ENCODE results near the gene PRKCG. TPM values are rescaled to one million over a fixed set of nuclear protein-coding genes. Genes with fewer than 3 reads are reported as not detected.
A peak's percentile ranks its signal among the peaks of the same experiment; 100 is the strongest.

PRKCG gene
- total RNA-seq, 6 experiments from 2014 or later, result 0.23 to 0.28 TPM; not detected in 4

- Mint-ChIP-seq H3K4me3 (no peak overlapping the region), H3K4me1 (ENCODE audit: low read depth) (no peaks in the 10 kb centered on the region), H3K9me3 (no peaks in the 10 kb centered on the region), H3K36me3 (ENCODE audit: low read depth) (no peaks in the 10 kb centered on the region), H3K27me3 (ENCODE audit: insufficient read depth) (peaks cover 20% of the 10 kb centered on the region), H3K27ac (no peak overlapping the region)
- TF ChIP-seq CTCF (IDR thresholded peaks at IDR 0.05), result no peak
- DNase-seq, result no peak
These were observed 33.0 kb downstream of the PRKCG start for GRCh38 chr19:53915000-53915399.

GRCh38 chr19:53916004-53916403 is 34.0 kb downstream of the PRKCG start:
- Mint-ChIP-seq H3K4me3 (no peak overlapping the region), H3K27ac (no peak overlapping the region), H3K9me3 (no peaks in the 10 kb centered on the region), H3K4me1 (ENCODE audit: low read depth) (no peaks in the 10 kb centered on the region), H3K36me3 (ENCODE audit: low read depth) (no peaks in the 10 kb centered on the region), H3K27me3 (ENCODE audit: insufficient read depth) (peaks cover 11% of the 10 kb centered on the region)
- no peak for DNase-seq
- no peak for TF ChIP-seq CTCF (IDR thresholded peaks at IDR 0.05)

GRCh38 chr19:53917356-53917755 is 35.4 kb downstream of the PRKCG start:
- DNase-seq, result no peak
- Mint-ChIP-seq H3K36me3 (ENCODE audit: low read depth) (no peaks in the 10 kb centered on the region), H3K4me3 (no peak overlapping the region), H3K27ac (no peak overlapping the region), H3K9me3 (no peaks in the 10 kb centered on the region), H3K27me3 (ENCODE audit: insufficient read depth) (peaks cover 6% of the 10 kb centered on the region), H3K4me1 (ENCODE audit: low read depth) (no peaks in the 10 kb centered on the region)
- TF ChIP-seq CTCF (IDR thresholded peaks at IDR 0.05), result no peak

GRCh38 chr19:53927739-53928138 is 45.7 kb downstream of the PRKCG start:
- no peak overlapping the region for H3K4me3 Mint-ChIP-seq
- H3K27me3 Mint-ChIP-seq (ENCODE audit: insufficient read depth), result peaks cover 10% of the 10 kb centered on the region
- peak; percentile 48 for DNase-seq
- H3K9me3 Mint-ChIP-seq, result no peaks in the 10 kb centered on the region
- TF ChIP-seq CTCF (IDR thresholded peaks at IDR 0.05), result no peak
- no peaks in the 10 kb centered on the region for H3K4me1 Mint-ChIP-seq (ENCODE audit: low read depth)
- H3K36me3 Mint-ChIP-seq (ENCODE audit: low read depth), result peaks cover 4% of the 10 kb centered on the region; the same call in 1 of the 2 replicates
- no peak overlapping the region for H3K27ac Mint-ChIP-seq

- Mint-ChIP-seq H3K4me1 (ENCODE audit: low read depth) (no peaks in the 10 kb centered on the region), H3K27ac (no peak overlapping the region), H3K9me3 (no peaks in the 10 kb centered on the region), H3K36me3 (ENCODE audit: low read depth) (no peaks in the 10 kb centered on the region), H3K27me3 (ENCODE audit: insufficient read depth) (peaks cover 7% of the 10 kb centered on the region), H3K4me3 (no peak overlapping the region)
- DNase-seq, result no peak
- TF ChIP-seq CTCF (IDR thresholded peaks at IDR 0.05), result no peak
These were observed 54.0 kb downstream of the PRKCG start for GRCh38 chr19:53936029-53936428.
